DOHH2 (cell line): ENCODE results near the gene GTF2F1.
A peak's percentile ranks its signal among the peaks of the same experiment; 100 is the strongest.

Experiments used
- H3F3A ChIP-seq: fragments of 200-600 bp; sonication (generic), shearing (Covaris generic); 2 replicates; pipeline ENCODE4 v1.6.0; 2016; ENCODE audit warnings: antibody characterized with exemption, mild to moderate bottlenecking; ENCODE audit not compliant: control insufficient read depth, insufficient read depth
- H3K27ac ChIP-seq: fragments of 200-600 bp; sonication (generic); 2 replicates; pipeline ENCODE4 v1.5.1; 2014; ENCODE audit warnings: low read depth, mild to moderate bottlenecking, low read length, moderate library complexity
- H3K27me3 ChIP-seq: fragments of 200-600 bp; sonication (generic); 2 replicates; pipeline ENCODE4 v1.6.1; 2014; ENCODE audit warnings: mild to moderate bottlenecking, low read length, mixed read lengths; ENCODE audit not compliant: control insufficient read depth
- H3K36me3 ChIP-seq: fragments of 200-600 bp; sonication (generic); 2 replicates; pipeline ENCODE4 v1.6.1; 2014; ENCODE audit warnings: mild to moderate bottlenecking, low read length, moderate library complexity, mixed read lengths; ENCODE audit not compliant: control insufficient read depth
- H3K4me1 ChIP-seq: fragments of 200-600 bp; sonication (generic); 2 replicates; pipeline ENCODE4 v1.6.1; 2014; ENCODE audit warnings: mild to moderate bottlenecking, low read length, mixed read lengths; ENCODE audit not compliant: control insufficient read depth
- H3K4me2 ChIP-seq: fragments of 200-600 bp; sonication (generic); 2 replicates; pipeline ENCODE4 v1.6.0; 2014; ENCODE audit warnings: mild to moderate bottlenecking, low read length, moderate library complexity
- H3K4me3 ChIP-seq: fragments of 200-600 bp; sonication (generic); 2 replicates; pipeline ENCODE4 v1.5.1; 2014; ENCODE audit warnings: mild to moderate bottlenecking, low read length, mixed read lengths
- H3K79me2 ChIP-seq: fragments of 200-600 bp; sonication (generic); 2 replicates; pipeline ENCODE4 v1.6.1; 2014; ENCODE audit warnings: mild to moderate bottlenecking, low read length, mixed read lengths; ENCODE audit not compliant: control insufficient read depth
- H3K9me2 ChIP-seq: fragments of 200-600 bp; sonication (generic); replicated peaks from 2 replicates; pipeline ENCODE4 v1.6.1; 2014; ENCODE audit warnings: mild to moderate bottlenecking, low read length, mixed read lengths; ENCODE audit not compliant: control insufficient read depth
- H3K9me3 ChIP-seq: fragments of 200-600 bp; sonication (generic); 2 replicates; pipeline ENCODE4 v1.6.1; 2014; ENCODE audit warnings: antibody characterized with exemption, low read length, mixed read lengths; ENCODE audit not compliant: control insufficient read depth, insufficient read depth
- H4K20me1 ChIP-seq: fragments of 200-600 bp; sonication (generic); 2 replicates; pipeline ENCODE4 v1.6.0; 2014; ENCODE audit warnings: low read depth, mild to moderate bottlenecking, antibody characterized with exemption, low read length, moderate library complexity; ENCODE audit not compliant: control insufficient read depth, insufficient read depth
- EZH2phosphoT487 ChIP-seq: fragments of 200-600 bp; sonication (generic); IDR thresholded peaks from 2 replicates; pipeline ENCODE4 v1.6.1; 2017; ENCODE audit warnings: borderline replicate concordance, mild to moderate bottlenecking, antibody characterized with exemption, low read length, moderate library complexity, mixed read lengths
- TF ChIP-seq, protein P1 (sequence below): fragments of 200-600 bp; sonication (generic); IDR thresholded peaks from one replicate; pipeline ENCODE4 v1.5.1; 2014; ENCODE audit warnings: antibody characterized with exemption, mild to moderate bottlenecking, low read depth, low read length; ENCODE audit not compliant: poor library complexity, severe bottlenecking

GTF2F1 gene, protein sequence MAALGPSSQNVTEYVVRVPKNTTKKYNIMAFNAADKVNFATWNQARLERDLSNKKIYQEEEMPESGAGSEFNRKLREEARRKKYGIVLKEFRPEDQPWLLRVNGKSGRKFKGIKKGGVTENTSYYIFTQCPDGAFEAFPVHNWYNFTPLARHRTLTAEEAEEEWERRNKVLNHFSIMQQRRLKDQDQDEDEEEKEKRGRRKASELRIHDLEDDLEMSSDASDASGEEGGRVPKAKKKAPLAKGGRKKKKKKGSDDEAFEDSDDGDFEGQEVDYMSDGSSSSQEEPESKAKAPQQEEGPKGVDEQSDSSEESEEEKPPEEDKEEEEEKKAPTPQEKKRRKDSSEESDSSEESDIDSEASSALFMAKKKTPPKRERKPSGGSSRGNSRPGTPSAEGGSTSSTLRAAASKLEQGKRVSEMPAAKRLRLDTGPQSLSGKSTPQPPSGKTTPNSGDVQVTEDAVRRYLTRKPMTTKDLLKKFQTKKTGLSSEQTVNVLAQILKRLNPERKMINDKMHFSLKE

DNA sequence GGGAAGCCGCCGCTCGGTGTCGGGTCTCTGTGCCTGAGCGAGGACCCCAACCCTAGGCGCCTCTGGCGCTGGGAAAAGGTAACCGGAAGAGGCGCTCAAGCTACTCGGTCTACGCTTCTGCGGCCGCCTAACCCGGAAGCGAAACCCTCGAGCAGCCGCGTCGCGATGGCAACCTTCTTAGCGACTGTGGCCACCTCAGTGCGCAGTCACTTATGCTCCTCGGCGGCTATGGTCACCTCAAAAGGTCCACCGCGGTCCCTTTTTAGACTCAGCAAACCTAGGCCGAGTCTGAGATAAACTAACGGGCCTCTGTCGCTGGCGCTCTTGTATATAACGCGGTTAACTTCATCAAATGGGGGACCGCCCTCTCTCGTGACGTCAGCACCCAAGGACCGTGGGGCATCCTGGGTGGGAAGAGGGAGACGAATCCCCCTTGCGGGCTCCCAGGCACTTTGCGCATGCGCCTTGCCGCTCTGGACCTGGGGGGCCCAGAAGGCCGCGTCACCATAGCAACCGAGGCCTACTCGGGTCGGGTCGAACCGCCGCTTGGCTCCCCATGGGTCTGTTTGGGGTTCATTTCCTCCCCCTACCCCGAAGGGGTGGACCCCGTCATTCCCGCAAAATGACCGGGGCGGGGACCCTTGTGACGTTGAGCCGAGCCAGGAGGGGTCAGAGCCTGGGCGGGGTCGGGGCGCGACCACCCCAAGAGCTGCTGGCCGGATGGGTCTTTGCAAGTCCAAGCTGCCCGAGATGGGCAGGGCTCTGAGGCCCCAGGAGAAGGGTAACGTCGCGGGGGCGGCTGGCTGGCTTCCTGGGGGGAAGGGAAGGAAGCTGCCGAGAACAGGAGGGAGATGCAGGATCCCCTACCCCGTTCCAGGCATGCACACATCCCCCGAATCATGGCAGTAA lies at the start of gene GTF2F1:
TSS of gene GTF2F1 (minus strand) at position 91 of the 909 bp plus-strand sequence. CDS start 169 bp downstream, outside the sequence.
- H3K79me2 ChIP-seq, result peaks cover 25% of the 10 kb centered on the region
- H3K27ac ChIP-seq, result peak within 1 kb of the TSS; percentile 49
- no peaks in the 10 kb centered on the region for H3F3A ChIP-seq
- H3K36me3 ChIP-seq, result peaks cover 34% of the 10 kb centered on the region
- peak within 1 kb of the TSS; percentile 90 for H3K4me3 ChIP-seq
- H4K20me1 ChIP-seq, result no peaks in the 10 kb centered on the region
- H3K9me2 ChIP-seq, result no peaks in the 10 kb centered on the region
- TF ChIP-seq, protein P1, sequence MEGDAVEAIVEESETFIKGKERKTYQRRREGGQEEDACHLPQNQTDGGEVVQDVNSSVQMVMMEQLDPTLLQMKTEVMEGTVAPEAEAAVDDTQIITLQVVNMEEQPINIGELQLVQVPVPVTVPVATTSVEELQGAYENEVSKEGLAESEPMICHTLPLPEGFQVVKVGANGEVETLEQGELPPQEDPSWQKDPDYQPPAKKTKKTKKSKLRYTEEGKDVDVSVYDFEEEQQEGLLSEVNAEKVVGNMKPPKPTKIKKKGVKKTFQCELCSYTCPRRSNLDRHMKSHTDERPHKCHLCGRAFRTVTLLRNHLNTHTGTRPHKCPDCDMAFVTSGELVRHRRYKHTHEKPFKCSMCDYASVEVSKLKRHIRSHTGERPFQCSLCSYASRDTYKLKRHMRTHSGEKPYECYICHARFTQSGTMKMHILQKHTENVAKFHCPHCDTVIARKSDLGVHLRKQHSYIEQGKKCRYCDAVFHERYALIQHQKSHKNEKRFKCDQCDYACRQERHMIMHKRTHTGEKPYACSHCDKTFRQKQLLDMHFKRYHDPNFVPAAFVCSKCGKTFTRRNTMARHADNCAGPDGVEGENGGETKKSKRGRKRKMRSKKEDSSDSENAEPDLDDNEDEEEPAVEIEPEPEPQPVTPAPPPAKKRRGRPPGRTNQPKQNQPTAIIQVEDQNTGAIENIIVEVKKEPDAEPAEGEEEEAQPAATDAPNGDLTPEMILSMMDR, result no peak
- no peak for TF ChIP-seq EZH2phosphoT487
- peaks cover 18% of the 10 kb centered on the region for H3K4me1 ChIP-seq
- H3K4me2 ChIP-seq, result peak within 1 kb of the TSS; percentile 92
- no peaks in the 10 kb centered on the region for H3K9me3 ChIP-seq
- no peaks in the 10 kb centered on the region for H3K27me3 ChIP-seq

DNA sequence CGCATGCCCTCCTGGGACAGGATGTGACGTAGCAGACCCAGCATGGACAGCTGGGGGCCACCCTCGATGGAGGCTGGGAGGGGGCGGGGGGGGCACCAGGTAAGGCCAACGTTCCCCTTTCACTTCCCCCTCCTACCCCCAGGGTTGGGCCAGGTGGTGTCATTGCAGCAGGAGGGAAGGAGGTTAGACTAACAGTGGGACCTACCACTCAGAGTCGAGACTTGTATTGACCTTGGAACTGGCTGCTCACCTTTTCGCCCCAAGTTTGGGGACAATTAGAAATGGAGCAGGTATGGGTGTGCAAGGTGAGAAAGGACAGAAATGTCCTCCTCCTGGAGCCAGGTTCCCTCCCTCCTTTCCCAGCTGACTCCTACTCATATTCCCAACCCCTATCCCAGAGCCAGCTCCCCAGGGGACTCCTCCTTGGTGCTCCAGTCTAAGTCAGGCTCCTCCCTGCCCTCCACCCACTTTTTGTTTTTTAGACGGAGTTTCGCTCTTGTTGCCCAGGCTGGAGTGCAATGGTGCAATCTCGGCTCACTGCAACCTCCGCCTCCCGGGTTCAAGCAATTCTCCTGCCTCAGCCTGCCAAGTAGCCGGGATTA lies 49.2 kb upstream of the GTF2F1 start:
- Histone ChIP-seq H3K36me3 (no peaks in the 10 kb centered on the region; the same call in 1 of the 2 replicates), H3K9me3 (no peaks in the 10 kb centered on the region), H3K27me3 (no peaks in the 10 kb centered on the region), H3K4me3 (no peak overlapping the region), H3F3A (no peaks in the 10 kb centered on the region; the same call in 1 of the 2 replicates), H4K20me1 (no peaks in the 10 kb centered on the region), H3K4me2 (no peak overlapping the region), H3K79me2 (no peaks in the 10 kb centered on the region), H3K9me2 (no peaks in the 10 kb centered on the region), H3K27ac (no peak overlapping the region), H3K4me1 (0 out of 2 replicates have a peak, but pooled peaks cover 3% of the 10 kb centered on the region)
- TF ChIP-seq, protein P1, result no peak
- no peak for TF ChIP-seq EZH2phosphoT487

DNA sequence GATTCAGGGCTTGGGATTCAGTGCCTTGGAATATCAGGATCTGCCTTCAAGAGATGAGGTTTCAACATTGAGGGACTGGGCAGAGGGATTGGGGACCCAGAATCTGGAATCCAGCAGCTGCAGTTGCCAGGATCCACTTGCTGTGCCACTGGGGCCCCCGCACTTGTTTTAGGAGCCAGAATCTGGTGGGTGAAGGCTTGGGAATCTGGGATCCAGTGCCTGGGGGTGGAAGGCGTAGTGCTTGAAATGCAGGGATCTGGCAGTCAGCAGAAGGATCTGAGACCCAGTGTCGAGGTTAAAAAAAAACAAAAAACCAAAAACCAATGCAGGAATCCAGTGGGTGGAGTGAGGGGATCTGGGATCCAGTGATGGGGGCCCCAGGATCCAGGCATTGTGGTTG lies 47.9 kb upstream of the GTF2F1 start:
- no peaks in the 10 kb centered on the region for H3K79me2 ChIP-seq
- no peaks in the 10 kb centered on the region for H3K9me2 ChIP-seq
- H4K20me1 ChIP-seq, result no peaks in the 10 kb centered on the region
- TF ChIP-seq, protein P1, result no peak
- TF ChIP-seq EZH2phosphoT487, result no peak
- H3F3A ChIP-seq, result no peaks in the 10 kb centered on the region
- H3K27ac ChIP-seq, result no peak overlapping the region
- no peaks in the 10 kb centered on the region for H3K9me3 ChIP-seq
- 0 out of 2 replicates have a peak, but pooled peaks cover 3% of the 10 kb centered on the region for H3K4me1 ChIP-seq
- H3K4me2 ChIP-seq, result no peak overlapping the region
- no peak overlapping the region for H3K4me3 ChIP-seq
- H3K27me3 ChIP-seq, result no peaks in the 10 kb centered on the region
- no peaks in the 10 kb centered on the region; the same call in 1 of the 2 replicates for H3K36me3 ChIP-seq
